GM19193 (cell line): Measurements from ENCODE around the gene APOL3.

ENCODE experiments used
- POLR2A ChIP-seq: IDR thresholded peaks from 4 replicates; pipeline ENCODE4 v1.6.1; 2011; ENCODE audit not compliant: insufficient read depth, insufficient read length; ENCODE audit errors: extremely low read depth

APOL3 gene

DNA sequence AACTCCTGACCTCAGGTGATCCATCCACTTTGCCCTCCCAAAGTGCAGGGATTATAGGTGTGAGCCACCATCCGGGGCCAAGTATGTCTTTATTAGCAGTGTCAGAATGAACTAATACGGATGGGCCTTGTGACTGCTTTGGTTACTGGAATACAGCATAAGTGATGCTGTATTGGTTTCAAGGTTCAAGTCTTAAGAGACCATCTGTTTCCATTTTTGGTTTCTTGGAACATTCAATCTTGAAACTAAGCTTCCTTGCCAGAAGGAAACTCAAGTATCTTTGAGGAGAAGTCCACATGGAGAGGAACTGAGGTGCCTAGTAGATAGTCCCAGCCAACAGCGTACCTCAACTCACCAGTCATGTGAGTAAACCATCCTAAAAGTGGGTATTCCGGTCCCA is 58.8 kb downstream of the APOL3 start:
- TF ChIP-seq POLR2A = no peak

DNA sequence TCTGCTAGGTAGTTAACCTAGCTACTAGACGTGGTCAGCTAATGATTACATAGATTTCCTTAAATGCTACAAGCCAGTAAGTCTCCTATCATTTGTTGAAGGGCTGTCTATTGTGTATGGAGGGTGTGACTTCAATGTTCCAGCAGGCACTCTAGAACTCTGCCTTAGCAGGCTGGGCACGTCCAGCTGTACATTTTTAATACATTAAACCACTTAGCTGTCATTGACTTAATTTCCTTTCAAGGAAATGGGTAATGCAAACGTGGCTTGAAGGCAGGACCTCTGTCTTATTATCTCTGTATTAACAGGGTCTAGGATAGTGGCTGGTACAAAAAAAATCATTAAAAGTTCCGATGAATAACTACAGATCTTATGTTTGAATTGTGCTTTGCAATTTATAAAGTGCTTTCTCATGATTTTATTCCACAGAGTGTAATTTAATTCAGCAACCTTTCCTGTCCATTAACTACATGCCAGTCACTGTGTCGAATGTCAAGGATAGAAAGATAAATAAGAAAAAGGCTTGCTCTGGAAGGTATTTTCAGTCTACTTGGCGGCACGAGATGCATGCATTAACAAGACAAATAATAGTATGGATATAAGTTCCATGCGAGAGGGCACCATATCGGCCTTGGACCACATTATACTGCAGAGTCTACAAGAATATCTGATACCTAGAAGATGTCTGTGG is 60.3 kb downstream of the APOL3 start:
- no peak for TF ChIP-seq POLR2A

DNA sequence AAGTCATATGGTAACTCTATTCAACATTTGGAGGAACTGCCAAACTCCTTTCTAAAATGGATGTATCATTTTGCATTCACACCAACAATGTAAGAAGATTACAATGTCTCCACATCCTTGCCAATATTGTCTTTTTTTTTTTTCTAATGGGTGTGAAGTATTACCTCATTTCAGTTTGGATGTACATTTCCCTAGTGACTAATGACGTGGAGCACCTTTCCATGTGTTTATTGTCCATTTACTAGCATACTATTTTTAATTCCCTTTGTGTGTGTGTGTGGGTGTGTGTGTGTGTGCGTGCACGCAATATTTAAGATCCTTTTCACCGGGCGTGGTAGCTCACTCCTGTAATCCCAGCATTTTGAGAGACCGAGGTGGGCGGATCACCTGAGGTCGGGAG is 62.7 kb downstream of the APOL3 start:
- TF ChIP-seq POLR2A = no peak
